Stimulated activated CD4-positive, alpha-beta T cell treated with anti-CD3 and anti-CD28 coated beads, Interleukin-15, amount 100 ng/mL, for 24 hours (primary cell): ENCODE data around the gene TUSC2.
A peak's percentile ranks its signal among the peaks of the same experiment; 100 is the strongest.

Source experiments
- DNase-seq: peaks from one replicate; pipeline ENCODE4 v3.0.0-alpha.2; 2020

Gene TUSC2

GRCh38 chr3:50354186-50354764 lies 26.3 kb upstream of the TUSC2 start:
- no peak for DNase-seq

- no peak for DNase-seq
Measured at GRCh38 chr3:50353245-50354004, 25.4 kb upstream of the TUSC2 start.

GRCh38 chr3:50352781-50353180 lies 24.8 kb upstream of the TUSC2 start:
- no peak for DNase-seq

- no peak for DNase-seq
Measured at GRCh38 chr3:50351323-50351697, 23.3 kb upstream of the TUSC2 start.

- peak; percentile 99 for DNase-seq
Measured at GRCh38 chr3:50350527-50351322, 22.7 kb upstream of the TUSC2 start, which contains the start of the genes CYB561D2 and NPRL2. Gene CYB561D2 (plus strand): TSS chr3:50350862. CDS start chr3:50351434, 572 bp downstream. Gene NPRL2 (minus strand): TSS chr3:50350775. CDS start chr3:50350652, 123 bp downstream.

GRCh38 chr3:50350213-50350526 lies 22.1 kb upstream of the TUSC2 start:
- no peak for DNase-seq

- DNase-seq = peak; percentile 81
Measured at GRCh38 chr3:50347187-50347813, 19.3 kb upstream of the TUSC2 start.

- DNase-seq = peak; percentile 87
Measured at GRCh38 chr3:50345586-50346234, 17.7 kb upstream of the TUSC2 start, which contains the start of gene ZMYND10. Gene ZMYND10 (minus strand): TSS chr3:50345732. CDS start chr3:50345579, 153 bp downstream.

- DNase-seq = no peak
Measured at GRCh38 chr3:50345008-50345407, 17.0 kb upstream of the TUSC2 start.

GRCh38 chr3:50342813-50343633 lies 15.0 kb upstream of the TUSC2 start:
- no peak for DNase-seq

- no peak for DNase-seq
Measured at GRCh38 chr3:50341996-50342650, 14.1 kb upstream of the TUSC2 start.

- peak; percentile 26 for DNase-seq
Measured at GRCh38 chr3:50341537-50341936, 13.5 kb upstream of the TUSC2 start.

GRCh38 chr3:50340448-50341329 lies 12.7 kb upstream of the TUSC2 start, which contains the start of gene RASSF1:
Gene RASSF1 (minus strand): TSS chr3:50340836. CDS start chr3:50340805, 31 bp downstream.
- DNase-seq = peak; percentile 89

- no peak for DNase-seq
Measured at GRCh38 chr3:50340147-50340447, 12.1 kb upstream of the TUSC2 start.

GRCh38 chr3:50339485-50340146 lies 11.6 kb upstream of the TUSC2 start:
- no peak for DNase-seq

GRCh38 chr3:50338965-50339364 lies 10.9 kb upstream of the TUSC2 start:
- DNase-seq = no peak

GRCh38 chr3:50337175-50337861 lies 9.3 kb upstream of the TUSC2 start:
- DNase-seq = peak; percentile 99

- DNase-seq = no peak
Measured at GRCh38 chr3:50336452-50337174, 8.6 kb upstream of the TUSC2 start.
